K562 (cell line): ENCODE results near the gene SF3B3. TPM values are rescaled to one million over a fixed set of nuclear protein-coding genes. Genes with fewer than 3 reads are reported as not detected.
A peak's percentile ranks its signal among the peaks of the same experiment; 100 is the strongest.

Source experiments
- ATAC-seq: fragments of 200-7000 bp; cut with Tn5 transposase; 3 replicates; pipeline ENCODE4 v1.9.1; 2020; ENCODE audit warnings: moderate library complexity
- BruUV-seq: library from RNA; stranded (reverse); fragments of 400-500 nt; replicated peaks from 2 replicates; lab custom pipeline; 2021; lab: Mats Ljungman, UMichigan
- CTCF ChIA-PET: fragments of 300-600 bp; formaldehyde crosslinking; extraction: SDS; loops from one replicate; lab custom pipeline; 2021; ENCODE audit warnings: low intra/inter-chr PET ratio; lab: Yijun Ruan, JAX
- POLR2A ChIA-PET: fragments of 300-600, 350-650 bp; sonication (Branson Sonifier 250); formaldehyde crosslinking; extraction: SDS; loops from one replicate; lab custom pipeline; 2021; ENCODE audit warnings: antibody characterized with exemption, inconsistent platforms; lab: Yijun Ruan, JAX
- DNase-seq, 4 experiments: peaks; one replicate each; pipeline versions ENCODE4 v3.0.0 to v3.0.0-alpha.2; 2011 to 2018; ENCODE audit warnings: low spot score in 3 of 4, mixed read lengths in 3 of 4; ENCODE audit errors: extremely low read depth in 1 of 4
- FAIRE-seq: peaks from 2 replicates; lab custom pipeline; 2011; peaks lifted over from hg19 to GRCh38; lab: Jason Lieb, UNC
- H2AFZ ChIP-seq: 2 replicates; pipeline ENCODE4 v1.6.0; 2011; ENCODE audit warnings: low read depth, low read length, control low read depth, inconsistent platforms
- H3K27ac ChIP-seq: fragments of 200-600 bp; 3 replicates; pipeline ENCODE4 v1.8.0; 2011; ENCODE audit warnings: low read depth, mild to moderate bottlenecking, control low read depth, inconsistent platforms, low read length, moderate library complexity, mixed read lengths; ENCODE audit errors: extremely low read depth
- H3K27me3 ChIP-seq, 2 experiments: fragments of 300-600 bp in 1 of 2; 2 replicates in 1 of 2; 3 replicates in 1 of 2; pipeline versions ENCODE4 v1.6.0 to v1.8.0; 2011; ENCODE audit warnings: inconsistent platforms in 2 of 2, low read length in 2 of 2, mild to moderate bottlenecking in 1 of 2, mixed read lengths in 1 of 2, moderate library complexity in 1 of 2; ENCODE audit not compliant: control insufficient read depth in 2 of 2, insufficient read depth in 2 of 2
- H3K36me3 ChIP-seq: fragments of 300-600 bp; 3 replicates; pipeline ENCODE4 v1.8.0; 2011; ENCODE audit warnings: mild to moderate bottlenecking, low read length, inconsistent platforms; ENCODE audit not compliant: control insufficient read depth, insufficient read depth
- H3K4me1 ChIP-seq, 2 experiments: fragments of 200-600 bp in 1 of 2; replicated peaks in 1 of 2; 2 replicates in 1 of 2; 3 replicates in 1 of 2; pipeline versions ENCODE4 v1.5.1 to v1.8.0; 2011; ENCODE audit warnings: inconsistent platforms in 2 of 2, low read length in 2 of 2, mild to moderate bottlenecking in 1 of 2, mixed read lengths in 1 of 2, moderate library complexity in 1 of 2; ENCODE audit not compliant: control insufficient read depth in 2 of 2, insufficient read depth in 2 of 2
- H3K4me2 ChIP-seq: 2 replicates; pipeline ENCODE4 v1.6.1; 2011; ENCODE audit warnings: low read length, control low read depth, inconsistent platforms, mixed read lengths; ENCODE audit not compliant: insufficient read depth
- H3K4me3 ChIP-seq: fragments of 200-600 bp; sonication (generic), shearing (Covaris generic); 2 replicates; pipeline ENCODE4 v1.5.1; 2016; ENCODE audit warnings: control low read depth, inconsistent platforms
- H3K79me2 ChIP-seq: fragments of 200-600 bp; 3 replicates; pipeline ENCODE4 v1.8.0; 2011; ENCODE audit warnings: low read length, inconsistent platforms; ENCODE audit not compliant: control insufficient read depth, insufficient read depth
- H3K9ac ChIP-seq, 2 experiments: 2 replicates each; pipeline versions ENCODE4 v1.6.0 to v1.6.1; 2011; ENCODE audit warnings: low read depth in 2 of 2, low read length in 2 of 2, control low read depth in 1 of 2, inconsistent platforms in 1 of 2, mild to moderate bottlenecking in 1 of 2, mixed read lengths in 1 of 2; ENCODE audit not compliant: insufficient read depth in 1 of 2
- H3K9me1 ChIP-seq: one replicate; pipeline ENCODE4 v1.6.0; 2011; ENCODE audit warnings: inconsistent platforms, mild to moderate bottlenecking, low read length, moderate library complexity; ENCODE audit not compliant: control insufficient read depth, insufficient read depth
- H3K9me3 ChIP-seq: replicated peaks from 2 replicates; pipeline ENCODE4 v1.5.1; 2011; ENCODE audit warnings: low read depth, low read length, inconsistent platforms; ENCODE audit not compliant: control insufficient read depth, insufficient read depth
- H4K20me1 ChIP-seq: replicated peaks from 2 replicates; pipeline ENCODE4 v1.6.1; 2011; ENCODE audit warnings: low read length, inconsistent platforms, mixed read lengths; ENCODE audit not compliant: control insufficient read depth, insufficient read depth
- CBX3 ChIP-seq, 2 experiments: IDR thresholded peaks; 1 replicate in 1 of 2; 2 replicates in 1 of 2; pipeline ENCODE4 v1.6.1; 2012; ENCODE audit warnings: inconsistent platforms in 2 of 2, low read length in 2 of 2, borderline replicate concordance in 1 of 2, control low read depth in 1 of 2
- EP400 ChIP-seq: fragments of 450-650 bp; IDR thresholded peaks from 2 replicates; pipeline ENCODE4 v1.6.1; 2017; ENCODE audit warnings: antibody characterized with exemption, mild to moderate bottlenecking, moderate library complexity
- NCOA2 ChIP-seq, 2 experiments: fragments of 450-650 bp; IDR thresholded peaks; 2 replicates each; pipeline ENCODE4 v1.6.1; 2018; ENCODE audit warnings: mild to moderate bottlenecking in 2 of 2, moderate library complexity in 1 of 2; ENCODE audit not compliant: partially characterized antibody in 2 of 2
- NEUROD1 ChIP-seq: fragments of 150-350 bp; IDR thresholded peaks from 2 replicates; pipeline ENCODE4 v1.6.1; 2014; ENCODE audit warnings: borderline replicate concordance, low read length, low read depth; ENCODE audit not compliant: partially characterized antibody
- NR2C1 ChIP-seq, 2 experiments: fragments of 450-650 bp; IDR thresholded peaks; 2 replicates each; pipeline ENCODE4 v1.6.1; 2017; ENCODE audit warnings: mild to moderate bottlenecking in 2 of 2, antibody characterized with exemption in 1 of 2, inconsistent platforms in 1 of 2, missing compliant biosample characterization in 1 of 2, missing genetic modification characterization in 1 of 2
- POLR2AphosphoS2 ChIP-seq: IDR thresholded peaks from 2 replicates; pipeline ENCODE4 v1.6.1; 2012; ENCODE audit warnings: low read length, improper control_type of control experiment
- RBFOX2 ChIP-seq: fragments of 200-400 bp; formaldehyde crosslinking; IDR thresholded peaks from 2 replicates; pipeline ENCODE4 v1.6.1; 2017; ENCODE audit warnings: low read depth, mild to moderate bottlenecking, low read length, moderate library complexity
- SRF ChIP-seq, 2 experiments: fragments of 250-450, 450-650 bp in 1 of 2; sonication (Bioruptor Pico) in 1 of 2; sonication (generic) in 1 of 2; formaldehyde crosslinking; IDR thresholded peaks; 2 replicates each; pipeline versions ENCODE4 v1.5.0 to v1.5.1; 2020 to 2022; ENCODE audit warnings: mild to moderate bottlenecking in 1 of 2, missing genetic modification reagents in 1 of 2
- XRCC4 ChIP-seq: IDR thresholded peaks from one replicate; pipeline ENCODE4 v1.6.1; 2011; ENCODE audit not compliant: insufficient read depth, insufficient read length; ENCODE audit errors: extremely low read depth
- YY1 ChIP-seq, 3 experiments: IDR thresholded peaks; 2 replicates each; pipeline ENCODE4 v1.6.1; 2011; ENCODE audit warnings: low read length in 2 of 3, mild to moderate bottlenecking in 2 of 3, moderate library complexity in 2 of 3, borderline replicate concordance in 1 of 3, control low read depth in 1 of 3, low read depth in 1 of 3; ENCODE audit not compliant: insufficient read depth in 3 of 3, insufficient replicate concordance in 2 of 3, control insufficient read depth in 1 of 3, insufficient read length in 1 of 3; ENCODE audit errors: extremely low read depth in 1 of 3
- ZNF408 ChIP-seq: fragments of 250-450 bp; sonication (Bioruptor Pico); IDR thresholded peaks from 2 replicates; pipeline ENCODE4 v1.4.0; 2020; ENCODE audit warnings: low read depth, mild to moderate bottlenecking, moderate library complexity
- ZNF41 ChIP-seq: fragments of 250-450 bp; sonication (Bioruptor Pico); conservative IDR thresholded peaks from 2 replicates; pipeline ENCODE4 v1.4.0; 2020; ENCODE audit warnings: mild to moderate bottlenecking
- WGBS: fragments of 100-300 bp; shearing (Covaris generic); methylation state at CpG from one replicate; pipeline ENCODE4 v1.1.6; 2016; ENCODE audit warnings: low coverage, mixed read lengths; ENCODE audit not compliant: insufficient coverage; ENCODE audit errors: missing lambda C conversion rate; 5-methylcytosine and 5-hydroxymethylcytosine counted together
- in situ Hi-C: fragments of 300-500 bp; cut with MboI; formaldehyde crosslinking; loops from 4 replicates; pipeline ENCODE4 v1.15.0; 2018; ENCODE audit warnings: inconsistent platforms, mixed read lengths
- intact Hi-C: fragments of 100-400 bp; cut with micrococcal nuclease; formaldehyde crosslinking; loops from 2 replicates; pipeline ENCODE4 v1.14.2; 2022
- polyA plus RNA-seq, 8 experiments: library from polyadenylated mRNA; depleted of rRNA in 4 of 8; stranded (reverse) in 5 of 8; unstranded in 3 of 8; fragments of >200 nt; fragmentation: Nextera tagmentation in 2 of 8; fragmentation: Illumina TruSeq in 1 of 8; extraction: Ambion mirVana in 2 of 8; extraction: Trizol in 1 of 8; gene quantifications; 2 replicates each; pipeline versions ENCODE4 v1.2.1 to v1.2.3, GENCODE V29; 2011 to 2014; ENCODE audit warnings: inconsistent platforms in 1 of 8, missing spikeins in 1 of 8
- total RNA-seq, 7 experiments: library from RNA; depleted of rRNA in 6 of 7; stranded (reverse); fragments of >200 nt in 6 of 7; fragmentation: Illumina TruSeq in 2 of 7; extraction: Trizol in 2 of 7; gene quantifications; 2 replicates each; pipeline versions ENCODE4 v1.2.1 to v1.2.3, GENCODE V29; 2011 to 2021; ENCODE audit warnings: low replicate concordance in 1 of 7
- TF ChIP-seq, protein P1 (sequence below): fragments of 250-450 bp; sonication (Bioruptor Pico); IDR thresholded peaks from 2 replicates; pipeline ENCODE4 v1.8.0; 2022; ENCODE audit warnings: inconsistent platforms, mild to moderate bottlenecking, moderate library complexity, borderline replicate concordance
- TF ChIP-seq, protein P2 (sequence below): fragments of 450-650 bp; conservative IDR thresholded peaks from 2 replicates; pipeline ENCODE4 v1.6.1; 2016; ENCODE audit warnings: missing genetic modification characterization, low read depth, mild to moderate bottlenecking, control low read depth, missing compliant biosample characterization
- TF ChIP-seq, protein P3 (sequence below): fragments of 450-650 bp; formaldehyde crosslinking; IDR thresholded peaks from 2 replicates; pipeline ENCODE4 v1.4.0; 2022; ENCODE audit warnings: missing genetic modification characterization

SF3B3 gene
- total and polyA plus RNA-seq, 9 of the 15 experiments (the other 6 are each of a cell fraction or from before 2014, with no cell fraction given): 98.9 to 546 (median 221) TPM

DNA sequence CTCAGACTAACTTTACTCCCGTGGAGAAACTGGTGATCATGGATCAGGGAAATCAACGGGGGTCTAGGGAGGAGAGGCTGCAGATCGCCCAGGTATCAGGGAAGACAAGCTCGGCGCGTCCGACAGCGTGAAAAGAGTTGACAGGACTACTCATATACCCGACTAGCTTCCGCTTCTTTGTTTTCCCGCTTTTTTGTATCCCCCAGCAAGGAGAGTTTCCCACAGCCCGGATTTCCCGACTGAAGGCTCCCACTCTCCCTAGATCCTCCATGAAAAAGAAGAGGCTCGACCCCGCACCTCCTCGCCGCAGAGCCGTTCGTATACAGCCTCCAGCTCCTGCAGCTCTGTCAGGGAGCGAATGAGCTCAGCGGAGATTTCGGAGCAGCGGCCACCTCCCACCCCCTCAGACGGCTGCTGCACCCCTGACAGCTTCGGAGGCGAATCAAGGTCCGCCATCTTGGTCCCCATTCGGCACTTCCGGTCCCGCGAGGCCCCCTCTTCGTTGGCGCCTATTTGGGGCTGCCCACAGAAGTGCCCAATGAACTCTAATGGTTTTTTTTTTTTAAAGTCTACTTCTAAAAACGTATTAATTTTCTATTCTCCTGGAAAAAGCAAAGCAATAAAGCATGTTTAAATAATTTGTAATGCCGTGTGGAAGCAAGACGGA is 407 bp upstream of the SF3B3 start, which contains the start of gene COG4:
Gene COG4 (minus strand): TSS at position 479 of the 667 bp plus-strand sequence. CDS start 11 bp downstream, at position 468.
- WGBS: under 1% methylated on average over 32 of the region's 36 CpGs
- peak; percentile 72 for FAIRE-seq
- Histone ChIP-seq H3K79me2 (peaks cover 68% of the 10 kb centered on the region), H3K9ac (peak within 1 kb of the TSS; percentile 90 to 95), H3K9me3 (no peaks in the 10 kb centered on the region), H3K9me1 (no peaks in the 10 kb centered on the region), H4K20me1 (peaks cover 23% of the 10 kb centered on the region), H3K4me1 (peaks cover 2 to 18% of the 10 kb centered on the region in 2 experiments; a peak in 4 of 5 replicates), H3K27ac (peak within 1 kb of the TSS; percentile 89), H2AFZ (peak within 1 kb of the TSS; percentile 57), H3K4me3 (peak within 1 kb of the TSS; percentile 75), H3K4me2 (peak within 1 kb of the TSS; percentile 89), H3K36me3 (peaks cover 34% of the 10 kb centered on the region), H3K27me3 (no peaks in the 10 kb centered on the region)
- ChIA-PET POLR2A (interaction anchor here (0.6 to 1.7 kb wide), 13 partner anchors 10 to 1891 kb away, joined by 3 to 7 read pairs (median 3); partner anchors contain the start of genes DDX19A and FCSK), CTCF (no interaction called here)
- in situ Hi-C loops: no loop called here
- peak; percentile 88 to 93 (median 90) for DNase-seq
- ATAC-seq: peak; percentile 75
- TSS peak; percentile 90 for BruUV-seq
- intact Hi-C loops: loop anchor here (5.0 to 10.0 kb wide), 3 partner anchors 126 to 238 kb away; partner anchors contain the start of gene AARS1
- 0 out of 2 replicates have a peak, but pooled peaks have one; percentile 19 for TF ChIP-seq POLR2AphosphoS2
- TF ChIP-seq XRCC4: no peak
- TF ChIP-seq ZNF408 (CRISPR knock-in tag): no peak
- TF ChIP-seq ZNF41 (CRISPR knock-in tag): no peak
- peak; percentile 75 for TF ChIP-seq NEUROD1
- TF ChIP-seq NR2C1 (IDR thresholded peaks at IDR 0.05): no peak
- no peak for TF ChIP-seq NR2C1 (tag; IDR thresholded peaks at IDR 0.05)
- TF ChIP-seq, protein P1, sequence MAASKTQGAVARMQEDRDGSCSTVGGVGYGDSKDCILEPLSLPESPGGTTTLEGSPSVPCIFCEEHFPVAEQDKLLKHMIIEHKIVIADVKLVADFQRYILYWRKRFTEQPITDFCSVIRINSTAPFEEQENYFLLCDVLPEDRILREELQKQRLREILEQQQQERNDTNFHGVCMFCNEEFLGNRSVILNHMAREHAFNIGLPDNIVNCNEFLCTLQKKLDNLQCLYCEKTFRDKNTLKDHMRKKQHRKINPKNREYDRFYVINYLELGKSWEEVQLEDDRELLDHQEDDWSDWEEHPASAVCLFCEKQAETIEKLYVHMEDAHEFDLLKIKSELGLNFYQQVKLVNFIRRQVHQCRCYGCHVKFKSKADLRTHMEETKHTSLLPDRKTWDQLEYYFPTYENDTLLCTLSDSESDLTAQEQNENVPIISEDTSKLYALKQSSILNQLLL (CRISPR knock-in tag): no peak
- peak in 1 of 2 experiments; percentile 95 for TF ChIP-seq NCOA2 (IDR thresholded peaks at IDR 0.05; ENCODE audit: partially characterized antibody in 2 of 2)
- TF ChIP-seq, protein P2, sequence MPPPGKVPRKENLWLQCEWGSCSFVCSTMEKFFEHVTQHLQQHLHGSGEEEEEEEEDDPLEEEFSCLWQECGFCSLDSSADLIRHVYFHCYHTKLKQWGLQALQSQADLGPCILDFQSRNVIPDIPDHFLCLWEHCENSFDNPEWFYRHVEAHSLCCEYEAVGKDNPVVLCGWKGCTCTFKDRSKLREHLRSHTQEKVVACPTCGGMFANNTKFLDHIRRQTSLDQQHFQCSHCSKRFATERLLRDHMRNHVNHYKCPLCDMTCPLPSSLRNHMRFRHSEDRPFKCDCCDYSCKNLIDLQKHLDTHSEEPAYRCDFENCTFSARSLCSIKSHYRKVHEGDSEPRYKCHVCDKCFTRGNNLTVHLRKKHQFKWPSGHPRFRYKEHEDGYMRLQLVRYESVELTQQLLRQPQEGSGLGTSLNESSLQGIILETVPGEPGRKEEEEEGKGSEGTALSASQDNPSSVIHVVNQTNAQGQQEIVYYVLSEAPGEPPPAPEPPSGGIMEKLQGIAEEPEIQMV (tag): no peak
- TF ChIP-seq, protein P3, sequence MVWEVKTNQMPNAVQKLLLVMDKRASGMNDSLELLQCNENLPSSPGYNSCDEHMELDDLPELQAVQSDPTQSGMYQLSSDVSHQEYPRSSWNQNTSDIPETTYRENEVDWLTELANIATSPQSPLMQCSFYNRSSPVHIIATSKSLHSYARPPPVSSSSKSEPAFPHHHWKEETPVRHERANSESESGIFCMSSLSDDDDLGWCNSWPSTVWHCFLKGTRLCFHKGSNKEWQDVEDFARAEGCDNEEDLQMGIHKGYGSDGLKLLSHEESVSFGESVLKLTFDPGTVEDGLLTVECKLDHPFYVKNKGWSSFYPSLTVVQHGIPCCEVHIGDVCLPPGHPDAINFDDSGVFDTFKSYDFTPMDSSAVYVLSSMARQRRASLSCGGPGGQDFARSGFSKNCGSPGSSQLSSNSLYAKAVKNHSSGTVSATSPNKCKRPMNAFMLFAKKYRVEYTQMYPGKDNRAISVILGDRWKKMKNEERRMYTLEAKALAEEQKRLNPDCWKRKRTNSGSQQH (CRISPR knock-in tag): no peak
- TF ChIP-seq CBX3 (IDR thresholded peaks at IDR 0.05; ENCODE audit: borderline replicate concordance in 1 of 2, low read length in 2 of 2): no peak
- TF ChIP-seq RBFOX2: peak; percentile 89
- TF ChIP-seq EP400: no peak
- TF ChIP-seq YY1 (IDR thresholded peaks at IDR 0.05; ENCODE audit: borderline replicate concordance in 1 of 3, control insufficient read depth in 1 of 3, extremely low read depth in 1 of 3, insufficient read depth in 3 of 3, insufficient read length in 1 of 3, insufficient replicate concordance in 2 of 3, low read depth in 1 of 3, low read length in 2 of 3): peak; percentile 75 to 92 (median 91)
- TF ChIP-seq SRF (CRISPR knock-in tag; IDR thresholded peaks at IDR 0.05): peak in 1 of 2 experiments; percentile 73; a peak in 1 of 4 replicates
